ENCODE data around the gene IQCE.
"Not testable (repeated sequence)": the region's sequence is repeated elsewhere in the genome, so short reads cannot be mapped to it uniquely, and the experiment has no call there.

IQCE gene

GRCh38 chr7:2606539-2606936, 47.8 kb downstream of the IQCE start:
- H3K4me3 ChIP-seq (ENCODE audit: low read length): no peak overlapping the region
- H3K36me3 ChIP-seq (ENCODE audit: control insufficient read depth, insufficient read depth, low read length): no peaks in the 10 kb centered on the region; the same call in 1 of the 2 replicates
- H3K27me3 ChIP-seq (ENCODE audit: control insufficient read depth, insufficient read depth, low read length): no peaks in the 10 kb centered on the region
- H3K4me1 ChIP-seq (ENCODE audit: control insufficient read depth, insufficient read depth, low read length): no peaks in the 10 kb centered on the region; the same call in 1 of the 2 replicates
- H3K27ac ChIP-seq (ENCODE audit: low read length): no peak overlapping the region
- no CpG with 5 or more reads among the region's 16 CpGs for WGBS (ENCODE audit: insufficient coverage, insufficient read length)
- no peak for DNase-seq (ENCODE audit: low read depth, low spot score)
- no peaks in the 10 kb centered on the region for H3K9me3 ChIP-seq (ENCODE audit: control insufficient read depth, insufficient read depth, low read length)

- H3K27me3 ChIP-seq (ENCODE audit: control insufficient read depth, insufficient read depth, low read length): no peaks in the 10 kb centered on the region
- no CpG with 5 or more reads among the region's 26 CpGs for WGBS (ENCODE audit: insufficient coverage, insufficient read length)
- no peak for DNase-seq (ENCODE audit: low read depth, low spot score)
- no peaks in the 10 kb centered on the region for H3K9me3 ChIP-seq (ENCODE audit: control insufficient read depth, insufficient read depth, low read length)
- H3K4me1 ChIP-seq (ENCODE audit: control insufficient read depth, insufficient read depth, low read length): peaks cover 3% of the 10 kb centered on the region
- H3K27ac ChIP-seq (ENCODE audit: low read length): no peak overlapping the region
- H3K36me3 ChIP-seq (ENCODE audit: control insufficient read depth, insufficient read depth, low read length): no peaks in the 10 kb centered on the region; the same call in 1 of the 2 replicates
- H3K4me3 ChIP-seq (ENCODE audit: low read length): no peak overlapping the region
Observed at GRCh38 chr7:2607122-2607922, 48.5 kb downstream of the IQCE start.

GRCh38 chr7:2607923-2608904, 49.4 kb downstream of the IQCE start:
- H3K4me3 ChIP-seq (ENCODE audit: low read length): no peak overlapping the region
- no peak for DNase-seq (ENCODE audit: low read depth, low spot score)
- no CpG with 5 or more reads among the region's 37 CpGs for WGBS (ENCODE audit: insufficient coverage, insufficient read length)

GRCh38 chr7:2608921-2609411, 50.2 kb downstream of the IQCE start:
- H3K27ac ChIP-seq (ENCODE audit: low read length): no peak overlapping the region
- DNase-seq (ENCODE audit: low read depth, low spot score): no peak

More at GRCh38 chr7:2607923-2608904, 49.4 kb downstream of the IQCE start:
- H3K27ac ChIP-seq (ENCODE audit: low read length): no peak overlapping the region
- no peaks in the 10 kb centered on the region for H3K9me3 ChIP-seq (ENCODE audit: control insufficient read depth, insufficient read depth, low read length)
- H3K27me3 ChIP-seq (ENCODE audit: control insufficient read depth, insufficient read depth, low read length): no peaks in the 10 kb centered on the region
- H3K4me1 ChIP-seq (ENCODE audit: control insufficient read depth, insufficient read depth, low read length): peaks cover 6% of the 10 kb centered on the region
- no peaks in the 10 kb centered on the region; the same call in 1 of the 2 replicates for H3K36me3 ChIP-seq (ENCODE audit: control insufficient read depth, insufficient read depth, low read length)

GRCh38 chr7:2609646-2610045, 50.9 kb downstream of the IQCE start:
- DNase-seq (ENCODE audit: low read depth, low spot score); H3K9me3 ChIP-seq (ENCODE audit: control insufficient read depth, insufficient read depth, low read length); H3K36me3 ChIP-seq (ENCODE audit: control insufficient read depth, insufficient read depth, low read length); H3K4me1 ChIP-seq (ENCODE audit: control insufficient read depth, insufficient read depth, low read length); H3K27me3 ChIP-seq (ENCODE audit: control insufficient read depth, insufficient read depth, low read length); H3K4me3 ChIP-seq (ENCODE audit: low read length); H3K27ac ChIP-seq (ENCODE audit: low read length): not testable (repeated sequence)
- WGBS (ENCODE audit: insufficient coverage, insufficient read length): no CpG with 5 or more reads among the region's 6 CpGs

More at GRCh38 chr7:2608921-2609411, 50.2 kb downstream of the IQCE start:
- Histone ChIP-seq H3K27me3 (ENCODE audit: control insufficient read depth, insufficient read depth, low read length) (no peaks in the 10 kb centered on the region), H3K4me3 (ENCODE audit: low read length) (no peak overlapping the region), H3K36me3 (ENCODE audit: control insufficient read depth, insufficient read depth, low read length) (no peaks in the 10 kb centered on the region), H3K4me1 (ENCODE audit: control insufficient read depth, insufficient read depth, low read length) (peaks cover 6% of the 10 kb centered on the region), H3K9me3 (ENCODE audit: control insufficient read depth, insufficient read depth, low read length) (no peaks in the 10 kb centered on the region)
- WGBS (ENCODE audit: insufficient coverage, insufficient read length): no CpG with 5 or more reads among the region's 14 CpGs

GRCh38 chr7:2610466-2610865, 51.7 kb downstream of the IQCE start:
- Histone ChIP-seq H3K9me3 (ENCODE audit: control insufficient read depth, insufficient read depth, low read length) (no peaks in the 10 kb centered on the region), H3K36me3 (ENCODE audit: control insufficient read depth, insufficient read depth, low read length) (no peaks in the 10 kb centered on the region), H3K4me1 (ENCODE audit: control insufficient read depth, insufficient read depth, low read length) (peaks cover 6% of the 10 kb centered on the region), H3K27ac (ENCODE audit: low read length) (no peak overlapping the region), H3K27me3 (ENCODE audit: control insufficient read depth, insufficient read depth, low read length) (no peaks in the 10 kb centered on the region), H3K4me3 (ENCODE audit: low read length) (no peak overlapping the region)
- no CpG with 5 or more reads among the region's 14 CpGs for WGBS (ENCODE audit: insufficient coverage, insufficient read length)
- DNase-seq (ENCODE audit: low read depth, low spot score): no peak

GRCh38 chr7:2610898-2611297, 52.1 kb downstream of the IQCE start:
- Histone ChIP-seq H3K27ac (ENCODE audit: low read length) (no peak overlapping the region), H3K4me3 (ENCODE audit: low read length) (no peak overlapping the region), H3K27me3 (ENCODE audit: control insufficient read depth, insufficient read depth, low read length) (no peaks in the 10 kb centered on the region), H3K9me3 (ENCODE audit: control insufficient read depth, insufficient read depth, low read length) (no peaks in the 10 kb centered on the region), H3K36me3 (ENCODE audit: control insufficient read depth, insufficient read depth, low read length) (no peaks in the 10 kb centered on the region), H3K4me1 (ENCODE audit: control insufficient read depth, insufficient read depth, low read length) (peaks cover 6% of the 10 kb centered on the region)
- no CpG with 5 or more reads among the region's 14 CpGs for WGBS (ENCODE audit: insufficient coverage, insufficient read length)
- no peak for DNase-seq (ENCODE audit: low read depth, low spot score)

- DNase-seq (ENCODE audit: low read depth, low spot score): no peak
- H3K4me3 ChIP-seq (ENCODE audit: low read length): no peak overlapping the region
- H3K27me3 ChIP-seq (ENCODE audit: control insufficient read depth, insufficient read depth, low read length): no peaks in the 10 kb centered on the region
- WGBS (ENCODE audit: insufficient coverage, insufficient read length): no CpG with 5 or more reads among the region's 11 CpGs
- H3K27ac ChIP-seq (ENCODE audit: low read length): no peak overlapping the region
- no peaks in the 10 kb centered on the region for H3K9me3 ChIP-seq (ENCODE audit: control insufficient read depth, insufficient read depth, low read length)
- no peaks in the 10 kb centered on the region for H3K36me3 ChIP-seq (ENCODE audit: control insufficient read depth, insufficient read depth, low read length)
- H3K4me1 ChIP-seq (ENCODE audit: control insufficient read depth, insufficient read depth, low read length): peaks cover 6% of the 10 kb centered on the region; the same call in 1 of the 2 replicates
Observed at GRCh38 chr7:2611401-2611800, 52.6 kb downstream of the IQCE start.

GRCh38 chr7:2611922-2612321, 53.1 kb downstream of the IQCE start:
- no peak overlapping the region for H3K4me3 ChIP-seq (ENCODE audit: low read length)
- H3K27ac ChIP-seq (ENCODE audit: low read length): no peak overlapping the region
- H3K9me3 ChIP-seq (ENCODE audit: control insufficient read depth, insufficient read depth, low read length): no peaks in the 10 kb centered on the region
- WGBS (ENCODE audit: insufficient coverage, insufficient read length): no CpG with 5 or more reads among the region's 10 CpGs
- DNase-seq (ENCODE audit: low read depth, low spot score): no peak
- no peaks in the 10 kb centered on the region for H3K27me3 ChIP-seq (ENCODE audit: control insufficient read depth, insufficient read depth, low read length)
- H3K36me3 ChIP-seq (ENCODE audit: control insufficient read depth, insufficient read depth, low read length): no peaks in the 10 kb centered on the region
- peaks cover 6% of the 10 kb centered on the region for H3K4me1 ChIP-seq (ENCODE audit: control insufficient read depth, insufficient read depth, low read length)

- no CpG with 5 or more reads among the region's 15 CpGs for WGBS (ENCODE audit: insufficient coverage, insufficient read length)
- H3K27ac ChIP-seq (ENCODE audit: low read length): no peak overlapping the region
- no peaks in the 10 kb centered on the region for H3K36me3 ChIP-seq (ENCODE audit: control insufficient read depth, insufficient read depth, low read length)
- H3K9me3 ChIP-seq (ENCODE audit: control insufficient read depth, insufficient read depth, low read length): no peaks in the 10 kb centered on the region
- DNase-seq (ENCODE audit: low read depth, low spot score): no peak
- no peaks in the 10 kb centered on the region for H3K27me3 ChIP-seq (ENCODE audit: control insufficient read depth, insufficient read depth, low read length)
- H3K4me1 ChIP-seq (ENCODE audit: control insufficient read depth, insufficient read depth, low read length): peaks cover 9% of the 10 kb centered on the region
- no peak overlapping the region for H3K4me3 ChIP-seq (ENCODE audit: low read length)
Observed at GRCh38 chr7:2612445-2613097, 53.8 kb downstream of the IQCE start.

Measured in iPS DF 6.9 (cell line).